AG09309 (cell line): ENCODE data around the gene DMAP1.
"Not testable (repeated sequence)": the region's sequence is repeated elsewhere in the genome, so short reads cannot be mapped to it uniquely, and the experiment has no call there.

Source experiments
- DNase-seq: peaks from one replicate; pipeline ENCODE4 v3.0.0-alpha.2; 2010; ENCODE audit warnings: low read depth
- H3K4me3 ChIP-seq: 2 replicates; pipeline ENCODE4 v1.5.1; 2011; ENCODE audit warnings: mild to moderate bottlenecking, low read depth, low read length, moderate library complexity; ENCODE audit not compliant: control insufficient read depth
- CTCF ChIP-seq: IDR thresholded peaks from 2 replicates; pipeline ENCODE4 v1.5.1; 2011; ENCODE audit warnings: mild to moderate bottlenecking, low read depth, low read length, inconsistent platforms; ENCODE audit not compliant: insufficient read depth, control insufficient read depth; ENCODE audit errors: missing control alignments

The DMAP1 gene, protein sequence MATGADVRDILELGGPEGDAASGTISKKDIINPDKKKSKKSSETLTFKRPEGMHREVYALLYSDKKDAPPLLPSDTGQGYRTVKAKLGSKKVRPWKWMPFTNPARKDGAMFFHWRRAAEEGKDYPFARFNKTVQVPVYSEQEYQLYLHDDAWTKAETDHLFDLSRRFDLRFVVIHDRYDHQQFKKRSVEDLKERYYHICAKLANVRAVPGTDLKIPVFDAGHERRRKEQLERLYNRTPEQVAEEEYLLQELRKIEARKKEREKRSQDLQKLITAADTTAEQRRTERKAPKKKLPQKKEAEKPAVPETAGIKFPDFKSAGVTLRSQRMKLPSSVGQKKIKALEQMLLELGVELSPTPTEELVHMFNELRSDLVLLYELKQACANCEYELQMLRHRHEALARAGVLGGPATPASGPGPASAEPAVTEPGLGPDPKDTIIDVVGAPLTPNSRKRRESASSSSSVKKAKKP

DNA sequence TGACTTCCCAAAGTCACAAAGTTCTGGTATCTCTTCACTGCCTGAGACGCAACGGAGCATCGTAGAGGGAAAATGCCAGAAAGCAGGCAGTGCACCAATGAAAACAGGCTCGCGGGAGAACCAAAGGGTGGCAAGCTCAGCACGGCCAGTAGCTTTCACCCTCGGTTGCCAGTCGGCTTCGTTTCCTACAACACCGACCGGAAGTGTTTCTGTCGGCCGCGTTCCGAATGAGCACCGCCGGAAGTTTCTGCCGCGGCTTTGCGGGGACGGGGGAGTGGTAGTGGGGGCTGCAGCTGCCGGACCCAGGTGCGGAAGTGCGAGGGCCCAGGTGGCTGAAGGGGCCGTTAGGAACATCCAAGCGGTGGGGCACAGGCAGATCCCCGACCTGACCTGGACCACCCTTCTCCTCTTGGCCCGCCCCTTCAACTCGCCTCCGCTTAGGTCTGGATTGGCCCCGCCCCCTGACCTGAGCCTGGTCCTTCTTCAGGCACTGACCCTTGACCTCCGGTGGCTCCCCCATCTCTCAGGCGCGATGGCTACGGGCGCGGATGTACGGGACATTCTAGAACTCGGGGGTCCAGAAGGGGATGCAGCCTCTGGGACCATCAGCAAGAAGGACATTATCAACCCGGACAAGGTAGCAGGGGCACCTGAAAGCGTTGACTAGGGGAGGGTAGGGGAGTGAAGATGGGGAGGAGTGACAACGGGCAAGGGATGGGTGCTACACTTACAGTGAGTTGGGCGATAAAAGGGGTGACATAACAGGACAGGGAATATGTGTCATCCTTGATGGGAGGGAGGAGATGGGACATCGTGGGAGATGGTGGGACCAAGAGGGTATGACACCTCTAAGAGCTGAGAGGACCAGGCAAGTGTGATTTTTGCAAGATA is at the start of gene DMAP1:
TSS of gene DMAP1 (plus strand) at position 250 of the 891 bp plus-strand sequence. CDS start at position 533, 283 bp downstream.
- peak within 1 kb of the TSS; percentile 100 for H3K4me3 ChIP-seq
- peak; percentile 21 for TF ChIP-seq CTCF

DNA sequence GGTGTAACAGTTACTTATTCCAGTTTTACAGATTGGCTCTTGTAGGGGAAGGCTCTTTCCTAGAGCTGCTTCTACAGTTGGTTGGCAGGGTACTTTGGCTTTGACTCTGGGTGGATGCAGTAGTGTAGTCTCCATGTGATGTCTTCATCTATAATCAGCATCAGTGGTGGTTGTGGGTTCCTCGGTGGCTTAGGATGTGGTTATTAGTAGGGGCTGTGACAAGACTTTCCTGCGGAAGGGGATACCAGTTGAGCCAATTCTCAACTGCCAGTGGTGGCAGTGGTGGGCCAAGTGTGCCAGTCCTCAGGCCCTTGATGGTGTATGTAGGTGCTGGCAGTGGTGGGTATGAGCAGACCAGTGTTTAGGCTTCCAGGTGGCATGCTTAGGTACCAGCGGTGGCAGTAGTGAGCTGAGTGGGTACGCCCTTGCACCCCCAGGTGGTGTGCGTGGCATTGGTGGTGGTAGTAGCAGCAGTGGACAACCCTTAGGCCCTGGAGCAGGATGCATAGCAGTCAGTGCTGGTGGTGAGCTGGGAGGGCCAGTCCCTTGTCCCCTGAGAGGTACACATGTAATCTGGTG is 44.7 kb upstream of the DMAP1 start:
- no peak for DNase-seq
- no peak overlapping the region for H3K4me3 ChIP-seq
- no peak for TF ChIP-seq CTCF

More for the DNA sequence above, at the start of gene DMAP1:
- DNase-seq = peak; percentile 46

- TF ChIP-seq CTCF = no peak
- peak; percentile 1 for DNase-seq
- no peak overlapping the region for H3K4me3 ChIP-seq
These were observed 42.9 kb upstream of the DMAP1 start for GRCh38 chr1:44170281-44170823.

GRCh38 chr1:44174630-44175029 is 38.6 kb upstream of the DMAP1 start:
- no peak for TF ChIP-seq CTCF
- H3K4me3 ChIP-seq = no peak overlapping the region
- DNase-seq = no peak

DNA sequence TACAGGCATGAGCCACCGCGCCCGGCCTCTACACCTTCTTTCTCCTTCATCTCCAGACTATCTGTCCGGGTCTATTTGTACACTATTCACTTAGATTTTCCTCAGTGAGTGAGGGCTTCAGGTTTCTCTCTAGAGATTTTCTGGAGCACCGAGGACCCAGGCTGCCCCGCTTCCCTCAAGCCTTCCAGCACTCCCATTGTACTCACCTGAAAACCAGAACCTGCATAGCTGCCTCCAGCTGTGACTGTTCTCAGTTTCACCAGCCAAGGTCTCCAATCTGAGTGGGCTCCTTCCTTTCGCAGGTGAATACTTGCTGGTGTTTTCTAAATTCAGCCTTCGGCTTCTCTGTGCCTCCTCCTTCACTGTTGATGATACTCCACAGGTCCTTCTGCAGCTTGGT is 12.9 kb upstream of the DMAP1 start:
- DNase-seq = no peak
- no peak for TF ChIP-seq CTCF
- no peak overlapping the region for H3K4me3 ChIP-seq

- H3K4me3 ChIP-seq, DNase-seq: not testable (repeated sequence)
These were observed 6.7 kb upstream of the DMAP1 start for GRCh38 chr1:44206545-44206944.
